Measurements from ENCODE around the gene ASB13.

The ASB13 gene

DNA sequence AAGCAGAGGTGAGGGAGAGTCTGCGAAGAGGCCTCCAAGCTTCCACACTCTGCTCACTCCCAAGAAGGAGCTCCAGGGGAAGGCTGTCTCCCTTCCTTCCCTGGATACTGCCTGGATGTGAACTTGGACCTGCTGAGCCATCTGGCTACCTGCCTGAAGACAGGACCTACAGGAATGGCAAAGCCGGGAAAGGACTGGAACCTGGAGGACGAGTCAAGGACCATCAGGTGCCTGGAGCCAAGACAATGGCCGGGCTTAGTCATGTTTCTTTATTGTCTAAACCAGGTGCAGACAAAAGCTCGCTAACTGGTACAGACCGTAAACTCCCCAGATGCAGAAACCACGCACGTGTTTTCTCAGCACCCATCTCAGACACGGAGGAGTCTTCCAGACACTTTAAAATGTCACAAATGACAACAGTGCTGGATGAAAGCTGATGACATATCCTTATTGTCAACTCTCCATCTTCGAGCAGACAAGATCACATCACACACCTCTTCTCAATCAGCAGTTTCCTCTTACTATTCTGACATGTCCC is 12.1 kb downstream of the ASB13 start:
- DNase-seq (ENCODE audit: low read depth): no peak
- TF ChIP-seq, protein P1, sequence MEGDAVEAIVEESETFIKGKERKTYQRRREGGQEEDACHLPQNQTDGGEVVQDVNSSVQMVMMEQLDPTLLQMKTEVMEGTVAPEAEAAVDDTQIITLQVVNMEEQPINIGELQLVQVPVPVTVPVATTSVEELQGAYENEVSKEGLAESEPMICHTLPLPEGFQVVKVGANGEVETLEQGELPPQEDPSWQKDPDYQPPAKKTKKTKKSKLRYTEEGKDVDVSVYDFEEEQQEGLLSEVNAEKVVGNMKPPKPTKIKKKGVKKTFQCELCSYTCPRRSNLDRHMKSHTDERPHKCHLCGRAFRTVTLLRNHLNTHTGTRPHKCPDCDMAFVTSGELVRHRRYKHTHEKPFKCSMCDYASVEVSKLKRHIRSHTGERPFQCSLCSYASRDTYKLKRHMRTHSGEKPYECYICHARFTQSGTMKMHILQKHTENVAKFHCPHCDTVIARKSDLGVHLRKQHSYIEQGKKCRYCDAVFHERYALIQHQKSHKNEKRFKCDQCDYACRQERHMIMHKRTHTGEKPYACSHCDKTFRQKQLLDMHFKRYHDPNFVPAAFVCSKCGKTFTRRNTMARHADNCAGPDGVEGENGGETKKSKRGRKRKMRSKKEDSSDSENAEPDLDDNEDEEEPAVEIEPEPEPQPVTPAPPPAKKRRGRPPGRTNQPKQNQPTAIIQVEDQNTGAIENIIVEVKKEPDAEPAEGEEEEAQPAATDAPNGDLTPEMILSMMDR (conservative IDR thresholded peaks at IDR 0.05; ENCODE audit: low read depth, low read length): no peak
- H3K4me3 ChIP-seq (ENCODE audit: low read length): no peak overlapping the region

DNA sequence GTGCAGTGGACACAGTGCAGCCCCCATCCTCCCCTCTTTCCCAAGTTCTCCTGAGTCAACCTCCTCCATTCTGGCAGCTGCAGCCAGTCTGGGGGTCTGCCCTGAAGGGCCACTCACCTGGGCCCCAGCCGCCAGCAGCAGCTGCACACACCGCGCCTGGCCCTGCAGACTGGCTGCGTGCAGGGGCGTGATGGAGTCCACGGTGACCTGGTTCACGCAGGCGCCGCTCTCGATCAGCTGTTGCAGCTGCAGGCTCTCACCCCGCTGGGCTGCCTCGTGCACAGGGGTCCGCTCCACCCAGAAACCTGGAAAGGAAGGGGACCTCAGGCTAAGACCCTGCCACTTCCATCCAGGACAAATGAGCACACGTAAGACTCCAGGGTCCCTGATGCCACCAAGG is 13.6 kb downstream of the ASB13 start:
- no peak for DNase-seq (ENCODE audit: low read depth)
- TF ChIP-seq, protein P1 (conservative IDR thresholded peaks at IDR 0.05; ENCODE audit: low read depth, low read length): no peak
- H3K4me3 ChIP-seq (ENCODE audit: low read length): no peak overlapping the region

DNA sequence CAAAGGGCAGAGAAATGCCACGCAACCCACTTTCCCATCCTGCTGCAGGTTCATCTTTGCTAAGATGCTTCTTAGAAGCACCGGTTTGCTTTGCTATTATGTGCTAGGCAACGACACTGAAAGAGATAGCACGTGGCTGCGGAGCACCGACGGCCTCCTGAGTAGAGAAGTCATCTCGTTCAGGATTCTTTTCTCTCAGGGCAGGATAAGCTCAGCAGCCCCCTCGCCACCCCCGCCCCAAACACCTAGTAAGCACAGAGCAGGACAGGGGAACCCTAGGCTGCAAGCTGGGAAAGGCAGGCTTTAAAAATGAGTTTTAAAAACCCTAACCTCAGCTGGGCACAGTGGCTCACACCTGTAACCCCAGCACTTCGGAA is 15.0 kb downstream of the ASB13 start:
- TF ChIP-seq, protein P1 (conservative IDR thresholded peaks at IDR 0.05; ENCODE audit: low read depth, low read length): no peak
- no peak for DNase-seq (ENCODE audit: low read depth)
- H3K4me3 ChIP-seq (ENCODE audit: low read length): no peak overlapping the region

DNA sequence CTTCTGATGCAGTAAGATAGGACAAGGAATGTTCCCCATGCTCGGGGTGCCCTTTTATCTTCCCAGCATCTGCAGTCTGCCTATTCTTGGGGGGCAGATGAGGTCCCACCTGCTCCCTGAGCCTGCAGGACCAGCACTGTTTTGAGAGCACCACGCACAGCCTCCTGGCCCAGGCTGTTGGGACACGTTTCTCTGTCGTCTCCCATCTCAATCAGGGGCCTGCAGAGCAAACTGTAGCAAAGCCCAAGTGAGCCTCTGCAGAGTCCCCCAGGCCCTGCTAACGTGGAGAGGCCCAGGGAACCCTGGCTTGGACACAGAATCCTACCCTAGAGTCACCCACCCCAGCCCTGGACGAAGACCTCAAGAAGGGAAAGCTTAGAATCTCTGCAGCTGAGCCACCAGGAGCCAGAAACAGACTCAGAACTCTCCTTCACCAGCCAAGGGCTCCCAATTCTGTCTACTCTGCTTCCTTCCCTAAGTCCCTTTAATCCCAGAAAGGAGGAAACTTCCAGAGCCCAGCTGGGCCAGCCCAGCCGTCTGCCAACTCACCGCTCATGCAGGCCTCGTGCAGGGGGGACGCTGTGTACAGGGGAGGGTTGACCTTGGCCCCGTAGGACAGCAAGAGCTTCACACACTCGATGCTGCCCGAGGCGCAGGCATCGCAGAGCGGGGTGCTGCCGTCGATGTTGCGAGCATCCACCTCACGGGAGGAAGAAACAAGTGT is 15.6 kb downstream of the ASB13 start:
- DNase-seq (ENCODE audit: low read depth): no peak
- TF ChIP-seq, protein P1 (conservative IDR thresholded peaks at IDR 0.05; ENCODE audit: low read depth, low read length): no peak

DNA sequence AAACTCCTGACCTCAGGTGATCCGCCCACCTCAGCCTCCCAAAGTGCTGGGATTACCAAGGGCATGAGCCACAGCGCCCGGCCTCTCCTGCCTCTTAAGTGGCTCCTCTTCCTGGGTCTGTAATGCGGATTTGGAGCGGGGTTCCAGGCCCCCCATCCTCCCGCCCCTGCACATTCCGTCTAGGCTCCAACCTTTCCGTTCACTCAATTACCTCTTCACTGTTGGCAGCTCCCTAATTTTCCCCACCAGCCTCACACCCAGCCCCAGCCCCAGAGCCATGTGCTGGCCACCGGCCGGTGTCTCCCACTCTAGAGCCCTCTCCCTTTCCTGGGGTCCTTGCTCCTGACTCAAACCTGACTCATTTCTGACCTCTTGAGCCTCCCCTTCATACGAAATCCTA is 16.6 kb downstream of the ASB13 start:
- TF ChIP-seq, protein P1 (conservative IDR thresholded peaks at IDR 0.05; ENCODE audit: low read depth, low read length): no peak

More for the DNA sequence above, 15.6 kb downstream of the ASB13 start:
- no peak overlapping the region for H3K4me3 ChIP-seq (ENCODE audit: low read length)

DNA sequence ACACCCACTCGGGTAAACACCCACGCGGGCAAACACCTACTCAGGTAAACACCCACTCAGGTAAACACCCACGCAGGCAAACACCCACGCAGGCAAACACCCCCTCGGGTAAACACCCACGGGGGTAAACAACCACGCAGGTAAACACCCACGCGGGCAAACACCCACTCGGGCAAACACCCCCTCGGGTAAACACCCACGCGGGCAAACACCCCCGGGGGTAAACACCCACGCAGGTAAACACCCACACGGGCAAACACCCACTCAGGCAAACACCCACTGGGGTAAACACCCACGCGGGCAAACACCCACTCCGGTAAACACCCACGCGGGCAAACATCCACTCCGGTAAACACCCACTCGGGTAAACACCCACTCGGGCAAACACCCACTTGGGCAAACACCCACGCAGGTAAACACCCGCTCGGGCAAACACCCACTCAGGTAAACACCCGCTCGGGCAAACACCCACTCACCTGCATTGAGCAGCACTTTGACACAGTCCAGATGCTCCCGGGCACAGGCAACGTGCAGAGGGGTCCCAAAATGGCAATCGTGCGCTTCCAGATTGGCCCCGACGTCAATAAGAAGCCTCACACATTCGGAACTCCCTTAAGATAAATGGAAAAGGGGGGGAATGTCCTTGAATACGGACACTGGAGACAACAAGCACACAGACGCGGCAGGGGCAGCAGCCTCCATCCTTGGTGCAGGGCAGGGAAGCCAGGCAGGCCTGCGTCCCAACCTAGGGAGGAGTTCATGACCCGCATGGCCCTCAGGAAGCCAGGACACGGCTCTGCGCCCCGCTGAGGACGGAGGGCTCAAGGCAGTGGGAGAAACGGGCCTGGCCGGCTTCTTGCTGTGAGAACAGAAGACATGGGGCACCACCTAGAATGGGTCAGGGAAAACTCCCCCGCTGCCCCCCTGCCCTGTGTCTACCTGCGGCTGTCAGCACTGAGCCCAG is 17.6 kb downstream of the ASB13 start:
- TF ChIP-seq, protein P1 (conservative IDR thresholded peaks at IDR 0.05; ENCODE audit: low read depth, low read length): no peak
- DNase-seq (ENCODE audit: low read depth): no peak
- no peak overlapping the region for H3K4me3 ChIP-seq (ENCODE audit: low read length)

More for the DNA sequence above, 16.6 kb downstream of the ASB13 start:
- no peak overlapping the region for H3K4me3 ChIP-seq (ENCODE audit: low read length)
- DNase-seq (ENCODE audit: low read depth): no peak

Measured in retinal pigment epithelial cell (primary cell).